DMS 273 treated with DMSO at 0.1 percent for 48 hours (cell line): ENCODE data around the gene NRL.

Source experiments
- DNase-seq: peaks from one replicate; lab custom pipeline; 2025; lab: John Stamatoyannopoulos, UW

The NRL gene

DNA sequence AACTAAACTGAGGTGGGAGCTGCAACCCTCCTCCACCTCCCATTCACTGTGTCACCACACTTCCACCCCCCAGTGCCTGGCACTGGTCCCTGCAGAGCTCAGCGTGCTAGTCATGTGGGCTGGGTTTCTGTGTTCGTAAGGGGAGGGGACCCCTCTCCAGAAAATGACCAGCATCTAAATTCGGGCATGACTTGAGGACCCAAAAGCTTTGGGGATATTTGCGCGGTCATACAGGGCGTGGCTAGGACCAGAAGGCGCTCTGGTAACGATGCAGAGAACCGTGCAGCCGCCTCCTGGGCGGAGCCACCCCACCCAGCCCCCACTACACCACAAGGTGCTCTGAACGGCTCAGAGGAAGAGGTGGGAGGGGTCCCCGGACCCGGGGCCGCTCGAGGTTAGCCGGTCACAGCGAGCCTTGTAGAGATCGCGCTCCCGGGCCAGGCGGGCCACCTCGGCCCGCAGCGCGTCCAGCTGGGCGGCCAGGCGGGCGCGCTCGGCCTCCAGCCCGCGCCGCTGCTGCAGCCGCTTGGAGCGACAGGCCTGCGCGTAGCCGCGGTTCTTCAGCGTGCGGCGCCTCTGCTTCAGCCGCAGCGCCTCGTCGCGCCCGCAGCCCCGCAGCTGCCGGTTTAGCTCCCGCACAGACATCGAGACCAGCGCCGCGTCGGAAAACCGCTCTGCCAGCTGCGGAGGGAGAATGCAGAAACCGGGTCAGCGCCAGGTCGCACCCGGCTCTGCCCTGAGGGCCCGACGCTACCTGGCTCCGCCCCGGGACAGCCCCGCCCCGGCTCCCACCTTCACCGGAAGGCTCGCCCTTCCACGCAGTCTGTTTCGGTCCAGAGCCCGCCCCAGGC, 33.6 kb downstream of the NRL start:
- peak; percentile 51 for DNase-seq

DNA sequence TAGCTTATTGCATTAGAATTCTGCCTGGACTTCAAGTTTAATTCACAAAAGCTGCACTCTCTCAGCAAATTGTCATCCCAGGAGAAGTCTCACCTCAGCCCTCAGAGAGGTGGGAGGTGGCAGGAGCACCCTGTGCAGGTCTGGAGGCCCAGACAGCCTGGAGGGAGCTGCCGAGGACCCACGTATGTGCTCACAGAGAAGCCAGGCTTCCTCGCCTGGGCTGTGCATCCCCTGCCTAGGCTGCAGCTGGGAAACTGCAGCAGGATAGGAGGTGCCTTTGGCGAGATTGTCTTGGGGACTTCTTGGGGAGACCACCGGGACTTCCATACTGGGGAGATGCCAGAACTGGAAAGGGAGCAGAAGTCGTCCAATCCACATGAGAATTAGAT, 34.6 kb downstream of the NRL start:
- no peak for DNase-seq

DNA sequence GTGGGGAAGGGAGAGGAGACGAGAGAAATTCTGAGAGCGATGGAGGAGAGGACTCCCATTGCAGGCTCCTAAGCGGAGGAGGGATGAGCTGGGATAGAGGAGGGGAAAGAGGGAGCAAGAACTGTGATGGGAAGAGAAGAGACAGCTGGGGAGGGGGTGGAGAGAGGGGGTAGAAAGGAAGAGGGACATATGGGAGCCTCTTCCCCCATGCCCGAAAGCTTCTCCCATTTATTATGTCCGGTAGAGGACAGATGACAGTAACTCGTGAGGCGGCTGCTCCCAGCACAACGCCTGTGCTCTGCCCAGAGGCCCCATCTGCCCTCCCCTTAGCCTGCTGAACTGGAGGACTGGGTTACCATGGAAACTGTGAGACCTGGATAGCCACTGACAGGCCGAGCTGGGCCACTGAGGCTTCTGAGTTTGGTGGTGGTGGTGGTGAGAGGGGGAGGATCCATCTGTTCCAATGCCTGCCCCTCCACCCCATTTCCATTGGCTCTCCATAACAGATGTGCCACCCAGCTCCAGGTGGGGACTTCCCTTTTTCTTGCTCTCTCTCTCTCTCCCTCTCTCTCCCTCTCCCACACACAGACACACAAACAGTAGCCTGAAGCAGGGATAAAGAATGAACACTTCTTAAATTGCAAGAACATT, 35.1 kb downstream of the NRL start:
- DNase-seq, result peak; percentile 97

DNA sequence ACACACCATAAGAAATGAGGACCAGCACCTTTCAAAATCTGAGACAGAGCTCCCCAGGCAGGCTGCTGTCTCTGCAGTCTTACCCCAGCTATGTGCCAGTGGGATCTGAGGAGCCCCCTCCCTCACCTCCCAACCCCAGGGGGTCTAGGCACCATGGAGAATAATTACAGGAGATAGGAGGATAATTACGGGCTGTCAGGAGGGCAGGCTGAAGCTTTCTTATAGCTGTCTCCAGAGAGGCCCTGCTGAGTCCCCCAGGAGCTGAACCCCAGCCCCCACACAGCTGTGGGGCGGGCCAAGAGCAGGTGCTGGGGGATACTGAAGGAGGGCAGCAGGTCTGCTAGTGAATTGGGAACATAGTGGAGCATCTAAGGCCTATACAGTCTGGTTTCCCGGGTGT, 36.6 kb downstream of the NRL start:
- no peak for DNase-seq

DNA sequence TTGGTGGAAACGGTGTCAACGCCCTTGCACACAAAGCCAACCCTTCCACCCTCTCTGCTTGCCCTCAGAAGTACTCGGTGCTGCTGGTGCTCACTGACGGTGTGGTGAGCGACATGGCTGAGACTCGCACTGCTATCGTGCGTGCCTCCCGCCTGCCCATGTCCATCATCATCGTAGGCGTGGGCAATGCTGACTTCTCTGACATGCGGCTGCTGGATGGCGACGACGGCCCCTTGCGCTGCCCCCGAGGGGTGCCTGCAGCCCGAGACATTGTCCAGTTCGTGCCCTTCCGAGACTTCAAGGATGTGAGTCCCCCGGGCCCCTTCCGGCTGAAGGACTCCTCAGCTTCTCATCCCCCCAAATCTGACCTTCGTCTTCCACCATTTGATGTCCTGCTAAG, 37.7 kb downstream of the NRL start:
- DNase-seq, result no peak

DNA sequence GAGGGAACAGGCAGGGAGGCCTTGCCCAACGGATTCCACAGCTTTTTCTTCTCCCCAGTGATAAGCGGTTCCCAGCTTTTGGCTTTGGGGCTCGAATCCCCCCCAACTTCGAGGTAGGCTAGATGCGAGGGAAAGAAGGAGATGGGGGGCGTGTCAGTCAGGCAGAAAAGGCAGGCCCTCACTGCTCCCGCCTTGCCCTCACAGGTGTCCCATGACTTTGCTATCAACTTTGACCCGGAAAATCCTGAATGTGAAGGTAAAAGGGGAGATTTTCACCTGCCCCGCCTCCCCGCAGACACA, 38.5 kb downstream of the NRL start:
- DNase-seq, result no peak

DNA sequence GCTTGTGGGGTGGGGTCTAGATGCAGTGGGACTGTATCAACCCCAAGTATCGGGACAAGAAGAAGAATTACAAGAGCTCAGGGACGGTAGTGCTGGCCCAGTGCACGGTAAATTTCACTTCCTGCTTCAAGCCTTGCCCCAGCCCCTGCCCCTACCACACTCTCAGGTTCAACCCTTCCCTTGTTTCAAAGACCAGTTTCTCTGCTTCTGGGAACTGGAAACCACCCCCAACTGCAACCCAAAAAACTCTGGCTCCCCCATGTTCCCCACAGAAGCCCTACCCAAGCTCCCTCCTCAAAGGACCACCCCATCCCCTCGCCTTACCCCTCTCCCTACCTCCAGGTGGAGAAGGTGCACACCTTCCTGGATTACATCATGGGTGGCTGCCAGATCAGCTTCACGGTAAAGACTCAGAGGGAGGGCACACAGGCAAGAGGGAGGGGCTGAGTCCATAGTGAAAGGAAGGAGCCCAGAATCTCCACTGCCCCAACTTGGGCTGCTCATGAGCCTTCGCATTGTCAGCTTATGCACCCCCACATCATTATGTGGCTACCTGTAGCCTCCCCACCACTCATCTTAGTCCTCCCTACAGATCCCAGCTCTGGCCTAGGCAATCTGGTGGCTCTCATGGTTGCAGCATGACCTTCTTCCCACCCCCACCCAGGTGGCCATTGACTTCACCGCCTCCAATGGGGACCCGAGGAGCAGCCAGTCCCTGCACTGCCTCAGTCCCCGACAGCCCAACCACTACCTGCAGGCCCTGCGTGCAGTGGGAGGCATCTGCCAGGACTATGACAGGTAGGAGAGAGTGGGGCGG, 39.1 kb downstream of the NRL start:
- no peak for DNase-seq

DNA sequence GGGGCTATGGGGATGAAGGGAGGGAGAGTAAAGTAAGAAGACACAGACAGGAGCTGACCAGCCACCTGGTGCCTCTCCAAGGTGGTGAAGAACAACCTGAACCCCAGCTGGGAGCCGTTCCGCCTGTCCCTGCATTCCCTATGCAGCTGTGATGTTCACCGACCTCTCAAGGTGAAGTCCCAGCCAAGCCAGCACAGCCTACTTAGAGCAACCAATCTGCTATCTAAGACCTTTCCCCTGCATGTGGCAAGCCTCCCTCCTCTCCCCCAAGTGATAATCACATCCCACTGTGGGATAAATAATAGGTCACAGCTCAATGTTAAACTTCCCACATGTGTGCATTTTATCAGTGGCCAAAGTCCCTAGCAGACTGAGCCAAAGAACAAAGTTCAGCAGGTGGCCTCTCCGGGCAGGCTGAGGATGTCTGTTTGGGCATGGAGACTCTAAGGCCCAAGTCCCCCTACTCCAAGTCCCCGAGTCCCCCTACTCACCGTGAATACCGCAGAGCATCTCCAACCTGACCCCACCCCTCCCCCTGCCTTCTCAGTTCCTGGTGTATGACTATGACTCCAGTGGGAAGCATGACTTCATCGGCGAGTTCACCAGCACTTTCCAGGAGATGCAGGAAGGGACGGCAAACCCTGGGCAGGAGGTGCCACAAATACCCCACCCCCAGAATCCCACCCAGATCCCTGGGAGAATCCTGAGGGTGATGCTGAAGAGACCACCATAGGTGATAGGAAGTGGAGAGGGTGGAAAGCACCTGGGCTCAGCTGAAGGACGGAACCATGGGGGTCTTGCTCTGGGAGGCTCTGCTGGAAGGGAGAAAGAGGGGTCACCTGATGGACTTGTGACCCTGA, 39.9 kb downstream of the NRL start:
- DNase-seq, result no peak

DNA sequence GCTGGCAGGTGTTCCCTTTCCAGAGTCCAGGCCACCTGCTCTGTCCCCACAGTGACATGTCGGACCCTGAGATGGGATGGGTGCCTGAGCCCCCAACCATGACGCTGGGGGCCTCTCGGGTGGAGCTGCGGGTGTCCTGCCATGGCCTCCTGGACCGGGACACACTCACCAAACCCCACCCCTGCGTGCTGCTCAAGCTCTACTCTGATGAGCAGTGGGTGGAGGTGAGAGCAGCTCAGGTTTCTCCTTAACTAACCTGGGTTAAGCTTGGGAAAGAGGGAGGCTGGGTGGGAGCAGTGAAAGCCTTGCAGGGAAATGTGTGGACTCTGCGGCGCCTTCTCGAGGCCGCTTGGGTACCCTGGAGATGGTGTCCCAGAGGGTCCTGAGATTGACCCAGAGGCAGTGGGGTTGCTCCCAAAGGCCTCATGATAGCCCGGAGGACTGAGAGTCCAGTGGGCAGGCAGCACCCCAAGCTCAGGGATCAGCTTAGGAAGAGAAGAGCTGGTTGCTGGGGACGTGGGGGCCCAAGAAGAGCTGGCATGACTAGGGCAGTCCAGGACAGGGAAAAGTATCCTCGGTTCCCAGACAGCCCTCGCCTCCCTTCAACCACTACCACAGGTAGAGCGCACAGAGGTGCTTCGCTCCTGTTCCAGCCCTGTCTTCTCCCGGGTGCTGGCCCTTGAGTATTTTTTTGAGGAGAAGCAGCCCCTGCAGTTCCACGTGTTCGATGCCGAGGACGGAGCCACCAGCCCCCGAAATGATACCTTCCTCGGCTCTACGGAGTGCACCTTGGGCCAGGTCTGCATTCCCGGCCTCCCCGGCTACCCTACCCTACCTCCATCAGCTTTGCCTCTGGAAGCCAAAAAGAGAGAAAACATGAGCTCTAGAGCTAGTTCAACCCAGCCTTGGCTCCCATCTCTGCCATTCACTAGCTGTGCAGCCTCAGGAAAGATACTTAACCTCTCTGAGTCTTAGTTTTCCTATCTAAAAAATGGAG, 41.6 kb downstream of the NRL start:
- no peak for DNase-seq

DNA sequence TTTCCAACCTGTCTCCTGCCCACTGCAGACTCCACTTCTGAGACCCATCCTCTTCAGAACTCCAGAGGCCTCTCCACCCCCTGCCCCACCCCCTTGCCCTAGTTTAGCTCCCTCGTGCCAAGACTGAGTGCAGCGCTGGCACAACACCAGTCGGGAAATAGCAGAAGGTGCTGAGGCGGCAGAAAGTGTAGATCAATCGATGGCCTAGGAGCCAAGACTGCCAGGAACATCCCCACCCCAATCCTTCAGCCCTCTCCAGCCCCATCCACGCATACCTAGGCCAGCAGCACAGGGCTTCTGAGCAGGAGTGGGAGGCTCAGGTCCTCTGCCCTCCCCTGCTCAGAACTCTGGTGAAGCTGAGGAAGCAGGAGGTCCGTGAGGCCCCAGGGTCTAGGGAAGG, 42.3 kb downstream of the NRL start:
- no peak for DNase-seq

DNA sequence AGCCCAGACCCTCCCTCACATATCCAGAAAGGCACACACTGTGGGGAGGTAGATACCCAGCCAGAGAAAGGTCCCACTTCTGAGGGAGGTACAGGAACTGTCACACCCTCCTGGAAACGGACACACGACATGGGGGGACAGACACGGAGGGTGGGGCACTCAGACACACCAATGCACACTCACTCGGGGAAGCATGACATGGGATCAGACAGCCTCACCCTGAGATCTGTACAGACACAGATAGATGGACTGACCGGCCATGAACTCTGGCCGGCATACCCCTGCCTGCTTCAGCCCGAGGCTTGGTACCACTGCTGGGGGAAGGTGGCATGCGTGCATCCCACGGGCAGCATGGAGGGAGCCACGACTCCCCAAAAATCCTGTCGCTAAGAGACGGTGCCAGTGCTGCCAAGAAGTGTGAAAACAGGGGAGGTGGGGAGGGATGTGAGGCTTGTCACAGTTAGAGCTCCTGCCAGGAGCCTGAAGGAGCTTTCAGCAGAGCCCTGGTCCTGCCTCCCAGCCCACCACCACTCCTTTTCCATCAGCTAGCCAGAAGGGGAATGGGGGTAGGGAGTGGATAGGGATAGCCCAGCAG, 42.8 kb downstream of the NRL start:
- DNase-seq, result no peak

DNA sequence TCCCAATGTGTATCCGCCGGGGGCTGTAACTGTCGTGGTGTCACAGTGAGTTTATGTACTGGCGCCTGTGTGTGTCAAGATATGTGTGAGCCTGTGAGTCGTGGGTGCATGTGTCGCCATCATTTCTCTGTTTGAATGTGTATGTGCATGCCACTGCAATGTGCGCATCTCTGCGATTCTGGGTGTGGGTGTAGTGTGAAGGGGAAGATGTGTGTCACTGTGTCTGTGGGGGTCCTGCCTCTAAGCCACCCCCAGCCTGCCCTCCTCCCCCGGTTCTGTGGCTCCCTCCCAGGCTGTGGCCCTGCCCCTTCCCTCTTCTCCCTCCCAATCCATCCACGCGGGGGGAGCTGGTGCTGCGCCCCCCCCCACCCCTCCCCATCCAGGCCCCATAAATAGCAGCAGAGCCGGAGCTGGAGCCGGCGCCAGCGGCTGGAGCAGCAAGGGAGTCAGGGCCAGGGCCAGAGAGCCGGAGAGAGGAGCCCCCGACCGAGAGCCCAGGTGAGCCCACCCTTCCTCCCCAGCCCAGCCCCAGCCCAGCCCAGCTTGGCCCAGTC, 43.5 kb downstream of the NRL start, which contains the start of gene CPNE6:
Gene CPNE6, plus strand, starts transcription at position 419 of the 554 bp plus-strand sequence. CDS start 1,375 bp downstream, outside the sequence.
- DNase-seq, result no peak

DNA sequence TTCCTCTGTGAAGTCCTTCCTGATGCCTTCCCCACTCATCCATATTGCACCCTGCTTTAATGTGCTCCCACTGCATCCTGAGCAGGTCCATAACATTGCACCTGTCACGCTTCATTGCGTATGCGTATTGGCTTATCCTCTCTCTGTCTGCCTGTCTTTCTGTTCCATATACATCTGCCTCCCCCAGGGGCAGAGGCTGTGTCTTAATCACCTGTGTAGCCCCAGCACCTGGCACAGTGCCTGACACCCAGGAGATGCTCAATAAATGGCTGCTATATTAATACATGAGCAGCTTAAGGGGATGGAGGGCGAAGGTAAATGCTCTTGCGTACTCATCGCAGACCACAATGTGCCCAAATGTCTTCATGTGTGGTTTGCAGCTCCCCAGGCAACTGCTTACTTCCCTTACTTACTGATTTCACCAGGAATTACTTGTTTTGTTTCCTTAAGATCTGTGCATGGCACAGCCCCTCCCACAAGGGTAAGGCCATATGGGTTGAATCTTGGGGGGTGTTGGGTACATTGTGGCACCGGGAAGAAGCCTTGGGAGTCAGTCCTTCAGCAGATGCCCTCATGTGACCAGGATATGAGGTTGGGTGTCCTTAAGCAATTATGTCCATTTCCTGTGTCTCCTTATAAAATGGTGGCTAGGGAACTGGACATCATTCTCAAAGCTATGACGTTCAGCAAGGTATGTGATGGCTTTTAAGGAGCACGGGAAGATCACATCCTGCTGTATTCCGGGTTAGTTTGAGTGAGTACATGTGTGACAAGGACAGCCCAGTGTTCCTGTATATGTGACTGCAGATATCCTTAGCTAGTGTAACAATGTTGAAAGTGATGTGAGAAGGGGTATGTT, 44.2 kb downstream of the NRL start:
- no peak for DNase-seq

DNA sequence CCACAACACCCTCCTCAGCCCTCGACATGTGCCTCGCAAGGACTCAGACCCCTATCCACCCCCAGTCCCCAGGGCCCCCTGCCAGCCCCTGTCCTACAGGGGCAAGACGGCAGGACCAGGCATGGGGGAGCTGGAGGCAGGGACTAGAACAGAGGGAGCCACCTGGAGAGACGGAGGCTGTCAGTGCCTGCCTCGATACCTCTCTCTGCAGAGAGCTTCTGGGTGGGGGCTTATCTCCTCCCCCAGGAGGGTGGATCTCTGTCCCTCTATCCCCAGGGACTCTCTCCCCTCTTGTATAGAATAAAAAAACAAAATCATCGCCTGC, 45.4 kb downstream of the NRL start:
- DNase-seq, result no peak

DNA sequence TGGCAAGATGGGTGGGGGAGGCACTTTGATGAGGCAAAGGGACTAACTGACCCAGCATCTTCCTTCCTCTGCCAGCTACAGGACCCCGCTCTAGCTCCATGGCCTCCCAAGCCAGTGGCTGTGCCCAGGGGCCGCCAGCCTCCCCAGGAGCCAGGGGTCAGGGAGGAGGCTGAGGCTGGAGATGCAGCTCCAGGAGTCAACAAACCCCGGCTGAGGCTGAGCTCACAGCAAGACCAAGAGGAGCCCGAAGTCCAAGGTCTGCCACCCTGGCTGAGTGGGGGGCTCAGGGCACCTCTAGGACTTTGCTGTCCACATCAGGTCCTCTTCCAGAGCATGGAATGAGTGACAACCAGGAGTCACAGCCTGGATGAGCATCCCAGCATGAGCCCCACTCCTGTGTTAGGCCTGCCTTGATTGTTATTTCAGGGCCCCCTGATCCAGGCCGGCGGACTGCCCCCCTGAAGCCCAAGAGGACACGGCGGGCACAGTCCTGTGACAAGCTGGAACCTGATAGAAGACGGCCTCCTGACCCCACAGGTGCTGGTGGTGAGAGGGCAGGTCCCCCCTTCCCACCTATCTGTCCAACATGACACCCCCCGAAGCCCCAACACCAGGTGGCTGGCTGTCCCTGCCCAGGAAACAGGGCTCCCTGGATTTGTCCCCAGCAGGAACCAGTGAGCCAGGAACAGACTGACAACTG, 45.9 kb downstream of the NRL start:
- no peak for DNase-seq

DNA sequence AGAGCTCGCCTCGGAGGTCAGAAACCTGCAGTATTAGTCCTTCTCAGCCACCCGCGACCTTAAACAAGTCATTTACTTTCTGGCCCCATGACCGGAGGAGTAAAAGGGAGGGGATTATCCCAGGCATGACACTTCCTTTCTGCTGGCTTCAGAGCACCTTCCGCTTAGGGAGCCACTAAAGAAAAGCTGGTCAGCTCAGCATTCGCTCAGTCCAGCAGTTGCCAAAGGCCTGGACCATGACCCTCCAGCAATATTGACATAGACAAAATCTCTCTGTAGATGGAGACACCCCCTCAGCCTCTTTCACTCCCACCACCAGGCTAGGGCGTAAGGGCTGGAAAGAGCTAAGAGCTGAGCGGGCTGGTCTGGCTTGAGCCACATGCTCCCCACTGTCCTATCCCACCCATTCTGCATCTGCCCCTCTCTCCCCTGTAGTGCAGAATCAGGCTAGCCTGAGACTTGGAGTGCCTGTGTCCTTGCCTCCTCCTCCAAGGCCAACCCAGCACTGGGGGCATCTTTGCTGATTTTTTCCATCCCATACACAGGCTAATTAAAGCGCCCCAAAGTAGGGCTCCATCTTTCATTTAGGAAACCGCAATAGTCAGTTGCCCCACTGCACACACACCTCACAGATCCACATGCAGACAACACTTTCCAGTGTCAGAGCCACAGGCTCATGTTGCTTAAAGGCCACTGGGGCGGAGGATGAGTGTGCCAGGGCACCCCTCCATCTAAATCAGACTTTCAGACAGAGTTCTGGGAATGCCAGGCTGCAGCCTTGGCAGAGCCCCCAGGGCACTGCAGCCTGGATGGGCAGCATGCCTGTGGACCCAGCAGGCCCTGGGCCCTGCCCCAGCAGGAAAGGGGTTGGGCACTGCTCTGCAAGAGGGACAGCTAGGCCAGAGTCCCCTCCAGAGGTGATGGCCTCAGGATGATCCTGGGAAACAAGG, 47.3 kb downstream of the NRL start:
- DNase-seq, result no peak

DNA sequence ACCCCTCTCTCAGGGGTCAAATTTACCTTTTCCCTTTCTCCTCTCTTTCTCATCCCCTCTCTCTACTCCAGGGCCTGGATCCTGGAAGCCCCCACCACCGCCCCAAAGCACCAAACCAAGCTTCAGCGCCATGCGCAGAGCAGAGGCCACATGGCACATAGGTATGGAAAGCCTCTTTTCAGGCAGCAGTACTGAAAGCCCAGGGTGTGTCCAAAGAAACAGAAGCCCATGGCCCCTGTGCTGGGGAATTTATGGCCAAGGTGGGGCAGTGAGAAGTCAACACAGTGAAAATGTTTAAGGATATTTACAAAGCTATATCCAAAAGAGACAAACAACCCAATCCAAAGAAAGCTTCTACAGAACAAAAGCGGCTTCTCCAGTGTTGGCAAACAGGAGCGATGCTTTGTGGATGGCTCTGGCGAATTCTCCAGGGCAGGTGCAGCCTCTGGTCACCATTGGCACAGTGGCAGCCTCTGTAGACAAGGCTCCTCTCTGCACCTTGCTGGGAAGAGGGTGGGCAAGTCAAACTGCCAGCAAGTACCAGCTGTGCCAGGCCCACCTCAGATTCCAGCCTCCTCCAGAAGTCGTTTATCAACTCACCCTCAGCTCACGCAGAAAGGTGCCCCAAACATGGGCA, 48.1 kb downstream of the NRL start:
- no peak for DNase-seq
